GM21786 (cell line): ENCODE measurements around the gene G6PC3.
"Not testable (repeated sequence)": the region's sequence is repeated elsewhere in the genome, so short reads cannot be mapped to it uniquely, and the experiment has no call there.

Experiments used
- ATAC-seq: cut with Tn5 transposase; IDR thresholded peaks from one replicate; pipeline ENCODE4 v1.9.1; 2021; ENCODE audit not compliant: unreplicated experiment

Gene G6PC3

GRCh38 chr17:44070455-44071197 is at the start of gene G6PC3:
G6PC3 (plus strand) TSS chr17:44070735; CDS start chr17:44070966, 231 bp downstream.
- ATAC-seq, result peak; percentile 79

- ATAC-seq, result not testable (repeated sequence)
Measured at GRCh38 chr17:44021227-44021626, 49.3 kb upstream of the G6PC3 start.

GRCh38 chr17:44022246-44022645 is 48.3 kb upstream of the G6PC3 start:
- no peak for ATAC-seq

- ATAC-seq, result no peak
Measured at GRCh38 chr17:44023545-44024270, 46.8 kb upstream of the G6PC3 start.

- ATAC-seq, result no peak
Measured at GRCh38 chr17:44024271-44024663, 46.3 kb upstream of the G6PC3 start.

- no peak for ATAC-seq
Measured at GRCh38 chr17:44024853-44025252, 45.7 kb upstream of the G6PC3 start.

GRCh38 chr17:44029736-44030135 is 40.8 kb upstream of the G6PC3 start:
- ATAC-seq, result no peak

- no peak for ATAC-seq
Measured at GRCh38 chr17:44030482-44030881, 40.1 kb upstream of the G6PC3 start.

GRCh38 chr17:44033861-44034408 is 36.6 kb upstream of the G6PC3 start:
- ATAC-seq, result no peak

GRCh38 chr17:44034688-44035087 is 35.8 kb upstream of the G6PC3 start:
- ATAC-seq, result not testable (repeated sequence)

- ATAC-seq, result no peak
Measured at GRCh38 chr17:44037471-44037870, 33.1 kb upstream of the G6PC3 start.

- ATAC-seq, result no peak
Measured at GRCh38 chr17:44038604-44039011, 31.9 kb upstream of the G6PC3 start.

- no peak for ATAC-seq
Measured at GRCh38 chr17:44039829-44040635, 30.5 kb upstream of the G6PC3 start.

- no peak for ATAC-seq
Measured at GRCh38 chr17:44043272-44043696, 27.3 kb upstream of the G6PC3 start.

- ATAC-seq, result no peak
Measured at GRCh38 chr17:44044071-44044470, 26.5 kb upstream of the G6PC3 start.

GRCh38 chr17:44045486-44045885 is 25.0 kb upstream of the G6PC3 start:
- no peak for ATAC-seq

GRCh38 chr17:44046893-44047292 is 23.6 kb upstream of the G6PC3 start:
- ATAC-seq, result not testable (repeated sequence)

GRCh38 chr17:44049294-44050060 is 21.1 kb upstream of the G6PC3 start:
- no peak for ATAC-seq

GRCh38 chr17:44053125-44053872 is 17.2 kb upstream of the G6PC3 start:
- ATAC-seq, result no peak
